ENCODE results near the gene WNK2.

DNA sequence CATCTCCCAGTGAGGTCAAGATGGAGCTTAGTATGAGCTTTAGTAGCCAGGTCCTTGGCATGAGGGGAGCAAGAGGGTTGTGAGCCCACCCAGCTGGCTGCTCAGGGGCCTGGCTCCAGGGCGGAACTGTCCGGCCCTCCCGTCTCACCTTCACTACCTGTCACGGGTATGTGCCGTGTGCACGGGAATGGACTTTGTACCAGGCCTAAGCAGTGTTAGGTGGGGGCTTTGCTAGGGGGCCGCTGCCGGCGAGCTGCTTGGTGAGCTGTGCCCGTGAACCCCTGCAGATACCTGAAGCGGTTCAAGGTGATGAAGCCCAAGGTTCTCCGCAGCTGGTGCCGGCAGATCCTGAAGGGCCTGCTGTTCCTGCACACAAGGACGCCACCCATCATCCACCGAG, 46.7 kb downstream of the WNK2 start:
- TF ChIP-seq, protein P1, sequence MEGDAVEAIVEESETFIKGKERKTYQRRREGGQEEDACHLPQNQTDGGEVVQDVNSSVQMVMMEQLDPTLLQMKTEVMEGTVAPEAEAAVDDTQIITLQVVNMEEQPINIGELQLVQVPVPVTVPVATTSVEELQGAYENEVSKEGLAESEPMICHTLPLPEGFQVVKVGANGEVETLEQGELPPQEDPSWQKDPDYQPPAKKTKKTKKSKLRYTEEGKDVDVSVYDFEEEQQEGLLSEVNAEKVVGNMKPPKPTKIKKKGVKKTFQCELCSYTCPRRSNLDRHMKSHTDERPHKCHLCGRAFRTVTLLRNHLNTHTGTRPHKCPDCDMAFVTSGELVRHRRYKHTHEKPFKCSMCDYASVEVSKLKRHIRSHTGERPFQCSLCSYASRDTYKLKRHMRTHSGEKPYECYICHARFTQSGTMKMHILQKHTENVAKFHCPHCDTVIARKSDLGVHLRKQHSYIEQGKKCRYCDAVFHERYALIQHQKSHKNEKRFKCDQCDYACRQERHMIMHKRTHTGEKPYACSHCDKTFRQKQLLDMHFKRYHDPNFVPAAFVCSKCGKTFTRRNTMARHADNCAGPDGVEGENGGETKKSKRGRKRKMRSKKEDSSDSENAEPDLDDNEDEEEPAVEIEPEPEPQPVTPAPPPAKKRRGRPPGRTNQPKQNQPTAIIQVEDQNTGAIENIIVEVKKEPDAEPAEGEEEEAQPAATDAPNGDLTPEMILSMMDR (IDR thresholded peaks at IDR 0.05), result no peak
- TF ChIP-seq EZH2 (IDR thresholded peaks at IDR 0.05), result no peak

Measured in neural progenitor cell (in vitro differentiated cells).